ENCODE measurements around the gene GPR17. TPM values are rescaled to one million over a fixed set of nuclear protein-coding genes. Genes with fewer than 3 reads are reported as not detected.

Gene GPR17
- total and polyA plus RNA-seq, 8 donors, result 0.24 to 3.6 (median 1.1) TPM

- intact Hi-C loops (cut with DNase I), result no loop called here
- Histone ChIP-seq H3K4me3 (no peak overlapping the region), H3K4me1 (peaks cover 3 to 43% of the 10 kb centered on the region in 2 donors), H3K36me3 (peaks cover 0 to 15% of the 10 kb centered on the region in 2 donors), H3K27ac (peak overlapping the region in 1 of 2 donors; percentile 70), H3K27me3 (peaks cover 3 to 41% of the 10 kb centered on the region in 2 donors), H3K9me3 (no peaks in the 10 kb centered on the region)
- ATAC-seq (peak; percentile 7), DNase-seq (peak in 2 of 4 donors; percentile 29 to 74)
- TF ChIP-seq CTCF (IDR thresholded peaks at IDR 0.05), result no peak
Observed at GRCh38 chr2:127661949-127662510, 16.1 kb downstream of the GPR17 start.

GRCh38 chr2:127662937-127663565, 17.1 kb downstream of the GPR17 start:
- H3K4me1 ChIP-seq, result peaks cover 3 to 43% of the 10 kb centered on the region in 2 donors
- peak overlapping the region in 1 of 2 donors; percentile 27 for H3K4me3 ChIP-seq

GRCh38 chr2:127663566-127664064, 17.7 kb downstream of the GPR17 start:
- peak in 1 of 4 donors; percentile 49 for DNase-seq
- intact Hi-C loops (cut with DNase I), result no loop called here
- no peak for TF ChIP-seq CTCF (IDR thresholded peaks at IDR 0.05)
- peaks cover 3 to 40% of the 10 kb centered on the region in 2 donors for H3K4me1 ChIP-seq
- H3K27me3 ChIP-seq, result peaks cover 3 to 44% of the 10 kb centered on the region in 2 donors
- peak overlapping the region; percentile 33 to 67 for H3K27ac ChIP-seq
- H3K9me3 ChIP-seq, result no peaks in the 10 kb centered on the region
- H3K4me3 ChIP-seq, result peak overlapping the region in 1 of 2 donors; percentile 27
- no peak for ATAC-seq
- peaks cover 0 to 11% of the 10 kb centered on the region in 2 donors for H3K36me3 ChIP-seq

More at GRCh38 chr2:127662937-127663565, 17.1 kb downstream of the GPR17 start:
- Histone ChIP-seq H3K36me3 (peaks cover 0 to 14% of the 10 kb centered on the region in 2 donors), H3K27me3 (peaks cover 3 to 44% of the 10 kb centered on the region in 2 donors), H3K9me3 (no peaks in the 10 kb centered on the region), H3K27ac (peak overlapping the region; percentile 33 to 67)
- ATAC-seq (no peak), DNase-seq (peak in 1 of 4 donors; percentile 69)
- intact Hi-C loops (cut with DNase I), result no loop called here
- no peak for TF ChIP-seq CTCF (IDR thresholded peaks at IDR 0.05)

GRCh38 chr2:127664065-127664894, 18.3 kb downstream of the GPR17 start:
- Histone ChIP-seq H3K27ac (peak overlapping the region; percentile 67 to 70), H3K4me3 (peak overlapping the region; percentile 11 to 27), H3K36me3 (peaks cover 0 to 11% of the 10 kb centered on the region in 2 donors), H3K9me3 (no peaks in the 10 kb centered on the region), H3K27me3 (peaks cover 3 to 44% of the 10 kb centered on the region in 2 donors), H3K4me1 (peaks cover 0 to 34% of the 10 kb centered on the region in 2 donors)
- intact Hi-C loops (cut with DNase I), result no loop called here
- TF ChIP-seq CTCF (IDR thresholded peaks at IDR 0.05), result no peak
- ATAC-seq (peak; percentile 68), DNase-seq (peak in 2 of 4 donors; percentile 33 to 76)

Measured in left lung (tissue), 10 donors.